ENCODE results near the gene PRICKLE3.

Gene PRICKLE3

DNA sequence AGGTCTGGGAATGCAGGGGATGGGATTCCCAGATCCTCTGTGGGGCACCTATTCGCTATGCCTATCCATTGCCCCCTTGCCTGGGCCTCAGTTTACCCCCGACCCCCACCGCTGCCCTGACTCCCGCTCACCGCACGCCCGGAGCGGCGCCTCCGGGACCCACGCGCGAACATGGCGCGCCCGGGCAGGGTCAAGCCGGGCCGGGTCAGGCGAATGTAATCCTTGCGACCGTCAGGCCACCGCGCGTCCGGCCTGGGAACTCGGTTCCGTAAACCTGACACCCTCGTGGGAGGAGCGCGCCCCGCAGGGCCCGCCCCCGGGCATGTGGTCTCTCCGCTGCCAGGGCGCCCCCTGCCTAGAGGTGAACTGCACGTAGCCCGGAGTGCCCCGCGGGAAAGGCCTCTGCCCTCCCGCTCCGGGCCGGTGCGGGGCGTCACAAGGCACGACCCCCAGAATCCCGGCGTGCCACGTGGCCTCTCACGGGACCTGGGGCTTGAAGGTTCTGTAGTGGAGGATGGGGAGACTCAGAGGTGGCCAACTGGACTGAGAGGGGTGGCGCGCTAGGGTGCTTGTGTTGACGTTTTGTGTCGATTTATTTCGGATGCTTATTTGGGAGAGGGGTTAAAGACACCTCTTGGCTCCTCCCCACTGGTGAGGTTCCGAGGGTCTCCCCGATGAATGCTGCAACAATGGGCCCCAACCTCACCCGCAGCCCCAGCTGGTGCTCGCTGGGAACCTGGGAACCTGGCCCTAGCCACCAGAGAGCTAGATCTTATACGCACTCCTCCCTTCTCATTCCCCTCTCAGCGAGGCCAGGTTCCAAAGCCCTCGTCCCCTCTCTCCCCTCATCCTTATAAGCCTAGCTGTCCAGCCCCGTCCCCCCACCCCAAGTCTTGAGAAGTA, at the start of gene PRICKLE3:
TSS of gene PRICKLE3 (minus strand) at position 249 of the 903 bp plus-strand sequence. CDS start at position 173, 76 bp downstream.
- DNase-seq, result peak; percentile 30 to 65

- DNase-seq, result no peak
These were observed 47.8 kb upstream of the PRICKLE3 start for GRCh38 chrX:49233887-49234555.

- no peak for DNase-seq
These were observed 47.0 kb upstream of the PRICKLE3 start, which contains the start of gene CACNA1F for GRCh38 chrX:49233176-49233575. TSS of gene CACNA1F (minus strand) at chrX:49233340. CDS start at chrX:49233309, 31 bp downstream.

- no peak for DNase-seq
These were observed 46.4 kb upstream of the PRICKLE3 start for GRCh38 chrX:49232525-49232924.

- DNase-seq, result no peak
These were observed 45.3 kb upstream of the PRICKLE3 start for GRCh38 chrX:49231333-49232000.

DNA sequence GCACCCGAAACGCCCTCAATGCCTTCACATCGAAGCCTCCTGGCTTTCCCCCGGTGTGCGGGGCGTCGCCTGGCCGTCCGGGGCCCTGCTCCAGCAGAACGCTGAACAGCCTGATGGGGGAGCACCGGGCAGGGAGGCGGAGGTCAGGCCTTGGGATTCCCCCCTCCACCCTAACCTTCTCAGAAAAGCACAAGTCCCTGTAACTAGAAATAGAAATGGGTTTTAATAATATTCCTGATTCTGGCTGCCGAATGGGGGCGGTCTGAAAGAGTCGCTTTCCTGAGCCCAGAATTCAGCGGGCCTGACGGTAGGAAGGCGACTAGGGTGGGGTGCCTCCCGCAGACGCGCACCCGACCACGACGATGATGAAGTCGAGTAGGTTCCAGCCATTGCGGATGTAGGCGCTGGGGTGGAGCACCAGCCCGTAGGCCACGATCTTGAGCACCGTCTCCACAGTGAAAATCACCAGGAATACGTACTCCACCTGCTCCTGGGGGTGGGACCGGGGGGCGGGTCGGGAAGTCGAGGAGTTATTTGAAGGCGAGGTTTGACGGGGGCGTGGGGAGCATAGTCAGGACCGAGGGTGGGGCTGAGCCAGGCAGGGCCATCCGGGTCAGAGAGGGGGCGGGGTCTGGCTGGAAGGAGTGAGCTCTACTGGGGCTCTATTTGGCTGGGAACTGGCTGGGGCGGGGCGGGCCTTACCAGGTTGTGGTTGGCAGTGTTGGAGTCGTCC, 44.5 kb upstream of the PRICKLE3 start:
- DNase-seq, result no peak

DNA sequence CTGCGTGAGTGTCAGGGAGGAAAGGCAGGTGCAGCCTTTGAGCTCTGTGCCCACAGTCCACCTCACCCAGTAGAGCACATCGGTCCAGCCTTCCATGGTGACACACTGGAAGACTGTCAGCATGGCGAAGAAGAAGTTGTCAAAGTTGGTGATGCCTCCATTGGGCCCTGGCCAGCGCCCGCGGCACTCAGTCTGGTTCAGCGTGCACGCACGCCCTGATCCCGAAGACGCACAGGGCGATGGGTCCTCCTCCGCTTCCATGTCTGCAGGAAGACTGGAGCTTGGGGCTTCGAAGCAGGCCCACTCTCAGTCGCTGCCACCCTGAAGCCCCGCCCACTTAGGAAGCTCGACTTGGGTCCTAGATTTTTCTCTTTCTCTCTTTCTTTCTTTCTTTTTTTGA, 42.0 kb upstream of the PRICKLE3 start:
- no peak for DNase-seq

DNA sequence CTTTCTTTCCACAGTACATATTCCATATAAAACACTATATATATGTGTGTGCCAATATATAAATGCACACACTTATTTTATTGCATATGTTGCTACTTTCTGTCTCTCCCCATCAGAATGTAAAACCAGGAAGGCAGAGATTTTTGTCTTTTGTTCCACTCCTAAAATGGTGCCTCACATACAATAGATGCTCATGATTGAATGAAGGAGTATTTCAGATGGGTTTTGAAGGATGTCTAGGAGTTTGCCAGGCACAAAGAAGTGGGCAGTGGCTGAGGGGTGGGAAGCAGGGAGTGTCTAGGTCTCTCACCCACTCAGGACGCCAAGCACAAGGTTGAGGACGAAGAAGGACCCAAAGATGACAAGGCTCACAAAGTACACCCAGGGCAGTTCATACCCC, 41.6 kb upstream of the PRICKLE3 start:
- no peak for DNase-seq

- DNase-seq, result no peak
These were observed 40.8 kb upstream of the PRICKLE3 start for GRCh38 chrX:49226946-49227345.

DNA sequence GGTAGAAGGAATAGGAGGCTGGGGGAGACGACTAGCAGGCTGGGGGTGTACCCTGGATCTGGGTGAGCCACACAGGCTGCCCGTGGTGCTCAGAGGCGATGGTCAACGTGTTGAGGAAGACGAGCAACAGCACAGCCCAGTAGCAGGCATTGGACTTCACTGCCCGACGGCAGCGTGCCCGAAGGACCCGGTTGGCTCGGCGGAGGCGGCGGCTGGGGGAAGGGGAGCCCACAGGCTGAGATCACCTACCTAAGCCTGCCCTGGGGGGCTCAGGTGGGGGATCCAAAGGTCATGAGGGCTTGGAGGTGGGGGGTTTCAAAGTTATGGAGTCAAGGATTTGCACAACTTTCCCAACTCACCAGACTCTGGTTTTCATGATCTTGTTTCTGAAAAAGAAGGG, 39.7 kb upstream of the PRICKLE3 start:
- no peak for DNase-seq

GRCh38 chrX:49221868-49222267, 35.7 kb upstream of the PRICKLE3 start:
- no peak for DNase-seq

DNA sequence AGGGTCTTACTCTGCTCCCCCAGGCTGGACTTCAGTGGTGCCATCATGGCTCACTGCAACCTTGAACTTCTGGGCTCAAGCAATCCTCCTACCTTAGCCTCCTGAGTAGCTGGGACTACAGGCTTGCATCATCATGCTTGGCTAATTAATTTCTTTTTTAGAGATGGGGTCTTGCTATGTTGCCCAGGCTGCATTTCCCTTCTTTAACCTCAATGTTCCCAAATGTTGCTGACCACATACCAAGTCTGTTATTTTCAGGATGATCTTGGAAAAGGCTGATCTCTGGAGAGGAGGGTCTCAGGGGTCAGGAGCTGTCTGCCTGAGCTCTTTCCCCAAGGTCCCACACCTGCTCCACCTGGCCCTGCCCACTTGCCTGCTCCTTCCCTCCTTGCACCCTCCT, 33.9 kb upstream of the PRICKLE3 start:
- DNase-seq, result no peak

GRCh38 chrX:49214996-49215526, 28.9 kb upstream of the PRICKLE3 start:
- no peak for DNase-seq

GRCh38 chrX:49214416-49214815, 28.2 kb upstream of the PRICKLE3 start:
- DNase-seq, result no peak

- DNase-seq, result no peak
These were observed 26.7 kb upstream of the PRICKLE3 start for GRCh38 chrX:49212861-49213260.

DNA sequence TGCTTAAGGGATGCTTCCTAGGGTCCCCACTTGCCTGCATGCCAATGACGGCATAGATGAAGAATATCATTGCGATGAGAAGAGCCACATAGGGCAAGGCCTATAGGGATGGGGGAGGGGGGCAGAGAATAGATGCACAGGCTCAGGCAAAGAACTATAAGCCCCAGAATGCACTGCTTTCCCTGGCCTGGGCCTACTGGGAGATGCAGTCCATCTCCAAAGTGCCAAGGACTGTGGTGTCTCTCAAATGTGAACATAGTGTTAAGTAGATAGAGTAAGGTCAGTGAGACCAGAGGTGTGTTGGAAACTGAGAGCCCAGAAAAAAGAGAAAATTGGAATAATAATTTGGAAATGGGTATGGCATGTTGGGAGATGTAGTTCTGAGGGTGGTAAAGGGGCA, 26.0 kb upstream of the PRICKLE3 start:
- DNase-seq, result no peak

DNA sequence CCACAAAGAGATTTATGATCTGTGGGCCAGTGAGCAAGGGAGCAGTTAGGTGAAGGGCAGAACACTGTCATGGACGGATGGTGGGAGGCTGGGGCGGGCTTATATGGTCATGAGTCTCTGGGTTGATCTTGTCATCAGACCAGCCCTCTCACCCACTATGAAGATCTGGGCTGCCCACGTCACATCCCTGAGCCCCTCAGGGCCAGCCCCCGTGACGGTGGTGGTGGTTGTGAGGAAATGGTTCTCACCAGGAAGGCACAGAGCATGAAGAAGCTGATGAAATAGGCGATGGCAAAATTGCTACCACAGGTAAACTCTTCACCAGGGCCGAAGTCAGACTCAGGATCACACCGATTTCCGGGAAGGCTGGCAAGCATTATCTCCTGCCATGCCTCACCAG, 24.9 kb upstream of the PRICKLE3 start:
- no peak for DNase-seq

GRCh38 chrX:49210406-49210805, 24.2 kb upstream of the PRICKLE3 start:
- DNase-seq, result no peak

GRCh38 chrX:49209434-49210251, 23.5 kb upstream of the PRICKLE3 start:
- no peak for DNase-seq

GRCh38 chrX:49208399-49208798, 22.2 kb upstream of the PRICKLE3 start:
- no peak for DNase-seq

- no peak for DNase-seq
These were observed 20.4 kb upstream of the PRICKLE3 start for GRCh38 chrX:49206543-49206942.

GRCh38 chrX:49205443-49205842, 19.3 kb upstream of the PRICKLE3 start:
- DNase-seq, result no peak
